GM12873 (cell line): Measurements from ENCODE around the gene C16orf90.
A peak's percentile ranks its signal among the peaks of the same experiment; 100 is the strongest.

ENCODE experiments used
- TF ChIP-seq, protein P1 (sequence below): IDR thresholded peaks from 2 replicates; pipeline ENCODE4 v1.5.1; 2012; ENCODE audit warnings: low read depth, mild to moderate bottlenecking, moderate library complexity, low read length, control low read depth; ENCODE audit not compliant: insufficient read depth; ENCODE audit errors: missing control alignments

The C16orf90 gene

DNA sequence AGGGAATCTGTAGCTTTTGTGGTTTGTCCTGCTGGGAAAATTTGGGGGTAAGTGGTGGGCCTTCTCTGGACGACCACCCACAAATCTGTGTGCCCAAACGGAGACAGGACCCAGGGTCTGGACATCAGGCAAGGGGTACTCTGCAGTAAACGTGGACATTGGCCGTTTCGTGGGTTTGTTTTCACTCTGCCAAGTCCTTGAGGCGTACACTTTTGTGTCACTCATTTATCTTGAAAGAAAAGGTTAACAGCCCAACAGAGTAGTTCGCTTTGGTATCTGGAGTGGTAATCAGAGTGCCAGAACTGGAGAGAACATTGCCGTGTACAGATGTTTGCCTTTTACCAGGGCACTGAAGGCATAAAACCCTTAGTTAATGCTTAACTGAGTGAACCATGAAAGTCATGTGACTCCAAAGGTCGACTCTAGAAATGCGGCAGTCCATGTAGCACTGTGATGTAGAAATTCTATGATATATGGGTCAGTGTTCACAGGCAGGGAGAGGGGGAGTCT, 36.4 kb downstream of the C16orf90 start:
- TF ChIP-seq, protein P1, sequence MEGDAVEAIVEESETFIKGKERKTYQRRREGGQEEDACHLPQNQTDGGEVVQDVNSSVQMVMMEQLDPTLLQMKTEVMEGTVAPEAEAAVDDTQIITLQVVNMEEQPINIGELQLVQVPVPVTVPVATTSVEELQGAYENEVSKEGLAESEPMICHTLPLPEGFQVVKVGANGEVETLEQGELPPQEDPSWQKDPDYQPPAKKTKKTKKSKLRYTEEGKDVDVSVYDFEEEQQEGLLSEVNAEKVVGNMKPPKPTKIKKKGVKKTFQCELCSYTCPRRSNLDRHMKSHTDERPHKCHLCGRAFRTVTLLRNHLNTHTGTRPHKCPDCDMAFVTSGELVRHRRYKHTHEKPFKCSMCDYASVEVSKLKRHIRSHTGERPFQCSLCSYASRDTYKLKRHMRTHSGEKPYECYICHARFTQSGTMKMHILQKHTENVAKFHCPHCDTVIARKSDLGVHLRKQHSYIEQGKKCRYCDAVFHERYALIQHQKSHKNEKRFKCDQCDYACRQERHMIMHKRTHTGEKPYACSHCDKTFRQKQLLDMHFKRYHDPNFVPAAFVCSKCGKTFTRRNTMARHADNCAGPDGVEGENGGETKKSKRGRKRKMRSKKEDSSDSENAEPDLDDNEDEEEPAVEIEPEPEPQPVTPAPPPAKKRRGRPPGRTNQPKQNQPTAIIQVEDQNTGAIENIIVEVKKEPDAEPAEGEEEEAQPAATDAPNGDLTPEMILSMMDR, result no peak

DNA sequence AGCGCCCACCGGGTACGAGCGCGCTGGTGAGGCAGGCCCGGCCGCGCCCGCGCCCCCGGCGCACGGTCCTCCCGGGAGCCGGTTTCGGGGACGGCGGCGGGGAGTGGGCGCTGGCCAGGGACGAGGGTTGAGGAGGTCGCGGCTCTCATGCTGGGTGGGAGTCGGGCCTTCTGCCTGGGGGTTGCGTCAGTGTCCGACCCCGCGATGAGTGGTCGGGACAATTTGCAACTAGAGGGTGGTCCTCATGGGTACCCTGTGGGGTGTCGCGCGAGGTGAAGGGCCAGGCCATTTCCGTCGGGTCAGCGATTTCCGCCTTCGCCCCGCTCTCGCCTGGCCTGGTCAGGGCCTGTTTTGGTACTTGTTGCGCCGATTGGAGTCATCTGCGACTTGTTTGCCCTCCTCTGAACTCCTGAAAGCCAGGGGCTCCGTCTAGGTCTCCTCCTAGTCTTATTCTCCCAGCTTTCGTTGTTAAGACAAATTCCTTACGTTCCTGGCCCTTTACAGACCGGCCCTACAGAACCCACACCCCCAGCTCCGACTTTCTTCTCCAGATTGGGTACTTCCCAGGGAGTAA, 36.9 kb downstream of the C16orf90 start:
- TF ChIP-seq, protein P1, result no peak

DNA sequence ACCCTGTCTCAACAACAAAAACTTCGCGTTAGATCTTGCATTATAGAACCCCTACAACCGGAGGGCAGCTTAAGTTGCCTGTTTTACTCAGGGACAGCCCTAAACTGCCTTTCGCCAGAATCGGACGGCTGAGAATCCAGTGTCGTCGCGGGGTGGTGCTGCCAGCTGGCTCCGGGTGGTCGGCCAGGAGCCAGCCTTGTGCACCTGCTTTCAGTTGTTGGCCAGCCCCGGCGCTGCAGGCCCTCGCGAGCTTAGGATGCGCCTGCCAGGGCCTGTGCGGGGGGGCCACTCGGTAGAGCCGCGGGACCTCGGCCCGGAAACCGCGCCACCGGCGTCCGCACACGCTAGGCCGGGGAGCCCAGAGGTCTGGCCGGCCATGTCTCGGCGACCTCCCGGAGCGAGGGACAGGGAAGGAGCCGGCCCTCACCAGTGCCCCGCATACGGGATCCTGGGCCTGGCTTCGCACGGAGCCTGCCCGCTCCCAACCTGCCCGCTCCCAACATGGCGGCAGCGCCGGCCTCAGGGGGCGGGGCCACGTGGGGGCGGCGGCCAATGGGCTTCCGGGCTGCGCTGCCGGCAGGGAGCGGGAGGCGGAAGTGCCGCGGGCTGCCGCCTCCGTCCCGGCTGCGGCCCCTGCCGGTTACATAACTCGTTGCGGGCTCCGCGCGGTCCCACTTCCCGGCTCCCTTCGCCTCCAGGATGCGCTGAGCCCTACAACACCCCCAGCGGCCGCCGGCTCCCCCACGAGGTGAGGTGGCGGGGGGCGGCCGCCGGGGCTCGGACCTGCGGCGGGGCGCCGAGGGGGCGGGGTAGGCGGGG, 37.6 kb downstream of the C16orf90 start:
- TF ChIP-seq, protein P1, result peak; percentile 59

DNA sequence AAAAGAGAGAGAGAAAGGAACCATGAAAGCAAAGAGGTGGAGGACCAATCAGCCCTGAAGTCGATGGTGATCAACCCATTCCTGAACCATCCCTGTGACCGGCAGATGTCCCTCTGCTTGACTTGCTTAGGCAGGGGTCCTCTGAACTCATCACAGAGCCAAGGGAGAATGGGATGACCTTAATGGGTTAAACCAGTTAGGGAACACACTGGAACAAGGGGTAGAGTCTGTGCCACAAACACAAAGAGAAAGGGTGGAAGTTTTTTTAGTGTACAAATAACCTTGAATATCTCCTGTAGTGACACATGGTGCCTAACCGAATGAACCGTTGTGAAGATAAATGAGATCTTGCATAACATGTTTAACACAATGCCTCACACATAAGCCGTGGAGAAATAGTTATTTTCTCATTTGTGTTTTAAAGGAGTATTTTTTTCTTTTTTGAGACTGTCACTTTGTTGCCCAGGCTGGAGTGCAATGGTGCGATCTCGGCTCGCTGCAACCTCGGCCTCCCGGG, 40.6 kb downstream of the C16orf90 start:
- TF ChIP-seq, protein P1, result no peak

DNA sequence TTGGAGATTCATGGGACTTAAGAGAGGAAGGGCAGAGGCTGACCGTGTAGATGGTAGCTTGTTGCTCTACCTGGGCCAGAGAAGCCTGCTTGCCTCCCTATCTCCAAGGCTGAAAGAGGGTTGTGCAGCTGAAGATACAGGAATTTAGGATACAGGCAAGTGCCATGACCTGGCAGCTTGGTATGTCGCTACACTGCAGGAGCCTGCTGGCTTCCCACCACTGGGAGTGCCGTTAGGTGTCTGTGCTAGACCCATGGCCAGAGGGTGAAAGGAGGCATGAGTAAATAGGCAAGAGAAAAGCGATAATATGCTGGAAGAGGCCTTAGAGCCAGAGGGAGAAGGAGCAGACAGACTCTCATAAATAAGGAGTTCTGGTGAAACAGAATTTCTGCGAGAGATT, 41.2 kb downstream of the C16orf90 start:
- TF ChIP-seq, protein P1, result no peak

DNA sequence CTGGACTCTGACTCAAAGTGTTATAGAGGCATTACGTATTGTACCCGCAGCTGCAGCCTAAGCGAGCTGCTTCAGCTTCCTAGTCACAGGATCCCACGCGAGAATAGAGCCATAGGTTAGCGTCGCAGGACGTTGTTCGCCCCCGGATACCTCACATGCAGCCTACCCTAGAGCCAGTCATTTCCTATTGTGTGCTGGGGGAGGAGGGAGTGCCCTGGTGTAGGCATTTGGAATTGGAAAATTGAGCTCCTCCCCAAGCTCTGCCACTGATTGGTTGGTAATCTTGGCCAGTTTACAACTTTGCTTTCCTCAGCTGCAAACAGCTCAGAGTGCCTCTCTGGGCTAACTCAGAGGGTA, 51.3 kb downstream of the C16orf90 start:
- TF ChIP-seq, protein P1, result no peak
